NCI-H187 treated with DMSO at 0.1 percent for 48 hours (cell line): Measurements from ENCODE around the gene UCK2.

Experiments
- DNase-seq: peaks from one replicate; lab custom pipeline; 2025; lab: John Stamatoyannopoulos, UW

Gene UCK2

GRCh38 chr1:165855010-165855838 lies 27.8 kb downstream of the UCK2 start:
- no peak for DNase-seq

- DNase-seq: no peak
Measured at GRCh38 chr1:165856021-165856420, 28.6 kb downstream of the UCK2 start.

- DNase-seq: no peak
Measured at GRCh38 chr1:165856606-165857005, 29.2 kb downstream of the UCK2 start.

- no peak for DNase-seq
Measured at GRCh38 chr1:165857046-165857801, 29.8 kb downstream of the UCK2 start.

- no peak for DNase-seq
Measured at GRCh38 chr1:165858364-165858823, 31.0 kb downstream of the UCK2 start.

GRCh38 chr1:165858967-165859845 lies 31.8 kb downstream of the UCK2 start:
- DNase-seq: no peak

- no peak for DNase-seq
Measured at GRCh38 chr1:165860065-165860464, 32.7 kb downstream of the UCK2 start.

GRCh38 chr1:165861911-165862310 lies 34.5 kb downstream of the UCK2 start:
- DNase-seq: no peak

DNA sequence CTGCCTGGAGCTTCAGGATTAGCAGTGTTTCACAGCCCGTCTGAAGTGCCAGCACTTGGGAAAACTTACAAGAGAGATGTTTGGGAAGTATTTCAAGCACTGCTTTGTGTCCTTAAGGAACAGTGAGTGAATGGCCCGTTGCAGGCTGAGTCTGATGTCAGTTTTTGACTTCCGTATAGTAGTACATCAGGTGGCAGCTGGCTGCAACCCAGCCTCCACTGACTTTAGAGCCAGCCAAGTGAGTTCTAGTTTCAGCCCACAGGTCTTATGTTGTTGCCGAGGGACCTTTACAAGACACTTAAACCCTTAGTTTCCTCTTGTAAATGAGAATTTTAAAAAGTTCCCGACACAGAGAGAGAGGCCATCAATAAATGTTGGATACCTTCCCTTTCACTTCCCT lies 35.0 kb downstream of the UCK2 start:
- DNase-seq: no peak

DNA sequence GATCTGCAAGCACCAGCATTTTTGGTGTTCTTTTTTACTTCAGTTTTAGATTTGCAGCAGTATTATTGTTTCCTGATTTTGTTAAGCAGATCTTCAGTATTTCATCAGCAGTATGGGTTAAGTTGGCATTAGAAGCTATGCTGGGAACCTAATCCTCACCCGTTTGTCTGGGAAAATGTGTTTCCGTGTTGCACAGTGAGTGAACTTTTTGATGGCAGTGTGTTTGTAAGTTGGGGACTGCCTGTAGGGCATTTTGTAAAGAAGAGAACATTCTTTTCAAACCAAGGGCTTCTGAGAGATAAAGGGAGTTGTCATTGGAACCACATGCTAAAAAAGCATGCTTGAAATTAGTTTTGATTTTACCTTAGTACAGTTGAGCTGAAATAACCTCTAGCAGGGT lies 35.9 kb downstream of the UCK2 start:
- no peak for DNase-seq

- no peak for DNase-seq
Measured at GRCh38 chr1:165865633-165866340, 38.4 kb downstream of the UCK2 start.

- no peak for DNase-seq
Measured at GRCh38 chr1:165869343-165869742, 41.9 kb downstream of the UCK2 start.

- no peak for DNase-seq
Measured at GRCh38 chr1:165871311-165872067, 44.1 kb downstream of the UCK2 start.

DNA sequence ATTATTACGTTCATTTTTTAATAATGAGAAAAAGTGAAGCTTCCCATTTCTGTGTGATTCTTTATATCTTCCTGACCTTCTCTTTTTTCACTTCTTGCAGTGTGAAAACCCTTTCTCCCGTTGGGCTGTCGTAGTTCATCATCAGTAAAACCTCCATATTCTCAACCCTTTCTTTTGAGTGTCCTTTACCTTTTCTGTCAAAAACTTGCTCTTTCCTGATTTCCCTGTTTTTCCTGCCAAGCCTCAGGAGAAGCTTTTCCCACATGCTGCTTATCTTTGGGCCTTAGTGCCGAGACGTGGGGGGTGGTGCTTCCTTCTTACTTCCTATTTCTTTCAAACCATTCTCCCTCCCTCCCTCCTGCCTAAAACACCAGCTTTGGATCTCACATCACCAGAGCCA lies 46.1 kb downstream of the UCK2 start:
- no peak for DNase-seq

DNA sequence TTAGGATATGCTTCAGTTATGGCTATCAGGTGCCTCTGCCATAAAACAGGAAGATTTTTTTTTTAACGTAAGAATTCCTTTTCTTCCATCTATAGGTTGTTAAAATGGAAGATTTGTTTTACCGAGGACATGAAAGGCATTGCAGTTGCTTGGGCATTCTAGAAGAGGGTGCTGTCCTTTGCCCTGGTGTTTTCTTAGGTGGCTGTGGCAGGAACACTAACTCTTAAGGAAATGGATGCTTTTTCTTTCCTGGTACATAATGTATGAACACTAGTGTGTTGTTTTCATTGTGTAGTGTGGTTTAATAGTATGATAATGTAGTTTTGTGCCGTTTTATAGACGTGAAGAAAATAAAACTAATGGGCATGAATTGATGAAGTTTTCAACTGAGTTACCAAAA lies 47.2 kb downstream of the UCK2 start:
- no peak for DNase-seq

DNA sequence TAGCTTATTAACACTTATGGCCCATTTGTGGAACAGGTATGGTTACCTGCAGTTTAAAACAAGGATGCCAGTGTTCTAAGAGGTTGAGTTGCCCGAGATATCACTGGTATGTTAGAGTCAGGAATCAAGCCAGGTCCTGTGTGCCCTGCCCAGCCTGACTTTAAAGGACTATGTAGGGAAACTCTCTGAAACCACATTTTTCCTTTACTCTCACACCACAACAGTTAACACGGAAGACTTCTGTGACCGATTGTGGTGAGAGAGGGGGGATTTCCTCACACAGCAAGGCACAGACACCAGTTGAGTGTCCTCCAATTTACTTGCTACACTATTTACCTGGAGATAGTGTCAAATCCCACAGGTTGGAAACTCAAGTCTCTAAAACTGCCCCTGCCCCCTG lies 47.8 kb downstream of the UCK2 start:
- no peak for DNase-seq

DNA sequence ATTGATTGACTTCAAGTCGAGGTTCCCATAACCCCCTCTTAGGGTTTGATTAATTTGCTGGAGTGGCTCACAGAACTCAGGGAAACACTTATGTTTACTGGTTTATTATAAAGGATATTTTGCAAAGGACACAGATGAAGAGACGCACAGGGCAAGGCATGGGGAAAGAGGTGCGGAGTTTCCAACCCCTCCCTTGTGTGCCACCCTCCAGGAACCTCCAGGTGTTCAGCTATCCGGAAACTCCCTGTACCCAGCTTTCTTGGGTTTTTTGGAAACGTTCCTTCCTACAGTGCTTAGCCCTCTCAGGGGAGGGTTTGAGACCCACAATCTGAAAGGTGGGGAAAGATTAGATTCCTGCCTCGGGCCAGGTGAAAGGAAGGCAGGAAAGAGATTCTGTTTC lies 48.2 kb downstream of the UCK2 start:
- no peak for DNase-seq

DNA sequence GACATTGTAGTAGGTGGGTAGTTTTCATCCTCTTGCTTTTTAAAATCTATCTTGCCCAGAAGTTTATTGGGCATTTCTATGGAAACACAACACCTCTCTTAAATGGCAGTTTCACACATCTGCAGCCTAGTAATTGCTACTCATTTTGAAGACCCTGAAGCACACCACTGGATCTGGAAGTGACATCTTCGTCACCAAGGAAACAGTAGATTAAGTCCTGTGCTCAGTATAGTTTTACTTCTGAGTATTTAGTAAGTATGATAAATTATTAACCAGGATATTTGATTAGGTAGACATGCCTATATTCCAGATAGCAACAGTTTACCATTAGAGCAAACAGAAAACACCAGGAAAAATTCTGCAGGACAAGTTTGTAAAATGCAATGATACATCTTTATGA lies 48.7 kb downstream of the UCK2 start:
- no peak for DNase-seq

DNA sequence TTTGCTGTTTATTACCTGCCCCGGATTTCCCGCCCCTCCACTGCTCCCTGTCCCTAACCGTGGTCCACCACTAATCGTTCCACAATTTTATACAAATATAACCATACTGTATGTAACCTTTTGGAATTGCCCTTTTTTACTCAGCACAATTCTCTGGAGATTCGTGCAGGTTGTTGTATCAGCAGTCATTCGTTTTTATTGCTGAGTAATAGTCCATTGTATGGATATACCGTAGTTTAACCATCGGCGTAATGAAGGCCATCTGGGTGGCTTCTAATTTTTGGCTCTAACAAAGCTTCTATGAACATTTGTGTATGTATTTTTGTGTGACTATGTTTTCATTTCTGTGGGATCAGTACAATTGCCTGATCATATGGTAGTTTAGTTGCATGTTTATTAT lies 50.0 kb downstream of the UCK2 start:
- no peak for DNase-seq

DNA sequence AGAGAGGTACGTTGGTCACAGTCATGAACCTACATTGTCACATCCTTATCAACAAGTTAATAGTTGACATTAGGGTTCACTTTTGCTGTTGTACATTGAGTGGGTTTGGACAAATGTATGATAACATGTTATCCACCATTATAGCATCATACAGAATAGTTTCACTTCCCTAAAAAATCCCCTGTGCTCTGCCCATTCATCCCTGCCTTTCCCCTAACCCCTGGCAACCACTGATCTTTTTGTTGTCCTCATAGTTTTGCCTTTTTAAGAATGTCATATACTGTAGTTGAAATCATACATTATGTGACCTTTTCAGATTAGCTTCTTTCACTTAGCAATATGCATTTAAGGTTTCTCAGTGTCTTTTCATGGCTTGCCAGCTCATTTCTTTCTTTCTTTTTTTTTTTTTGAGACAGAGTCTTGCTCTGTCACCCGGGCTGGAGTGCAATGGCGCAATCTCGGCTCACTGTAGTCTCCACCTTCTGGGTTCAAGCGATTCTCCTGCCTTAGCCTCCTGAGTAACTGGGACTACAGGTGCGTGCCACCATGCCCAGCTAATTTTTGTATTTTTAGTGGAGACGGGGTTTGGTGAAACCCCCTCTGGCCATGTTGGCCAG lies 50.6 kb downstream of the UCK2 start:
- no peak for DNase-seq

GRCh38 chr1:165879946-165880345 lies 52.5 kb downstream of the UCK2 start:
- DNase-seq: no peak
